Uterus (tissue), 4 donors: Measurements from ENCODE around the gene TUBA1A. TPM values are rescaled to one million over a fixed set of nuclear protein-coding genes. Genes with fewer than 3 reads are reported as not detected.
A peak's percentile ranks its signal among the peaks of the same experiment; 100 is the strongest.

Experiments used
- DNase-seq, 2 donors: peaks; one replicate each; pipeline ENCODE4 v3.0.0-alpha.2; 2019 to 2020
- H3K27ac ChIP-seq, 2 donors: fragments of 200-600 bp; sonication (generic); 1 replicate in 1 of 2; 2 replicates in 1 of 2; pipeline ENCODE4 v1.5.1; 2016 to 2018
- H3K27me3 ChIP-seq, 2 donors: fragments of 200-600 bp; sonication (generic); one replicate each; pipeline ENCODE4 v1.5.1; 2018 to 2019; ENCODE audit warnings: control low read depth in 1 of 2
- H3K36me3 ChIP-seq, 2 donors: fragments of 200-600 bp; sonication (generic); one replicate each; pipeline ENCODE4 v1.5.1; 2019; ENCODE audit warnings: control low read depth in 1 of 2
- H3K4me1 ChIP-seq, 2 donors: fragments of 200-600 bp; sonication (generic); one replicate each; pipeline ENCODE4 v1.5.1; 2018 to 2019; ENCODE audit warnings: control low read depth in 1 of 2
- H3K4me3 ChIP-seq, 2 donors: fragments of 200-600 bp; sonication (generic); 1 replicate in 1 of 2; 2 replicates in 1 of 2; pipeline ENCODE4 v1.5.1; 2018 to 2019; ENCODE audit warnings: mild to moderate bottlenecking in 1 of 2
- H3K9me3 ChIP-seq, 2 donors: fragments of 200-600 bp; sonication (generic); one replicate each; pipeline ENCODE4 v1.5.1; 2019; ENCODE audit warnings: control low read depth in 1 of 2
- CTCF ChIP-seq, 4 experiments: fragments of 200-600 bp in 2 of 4; fragments of 450-650 bp in 2 of 4; sonication (generic) in 2 of 4; IDR thresholded peaks; one replicate each; pipeline ENCODE4 v1.5.1; 2016 to 2019; ENCODE audit warnings: antibody characterized with exemption in 4 of 4, mild to moderate bottlenecking in 2 of 4, moderate library complexity in 1 of 4
- POLR2A ChIP-seq, 2 donors: fragments of 450-650 bp; IDR thresholded peaks; one replicate each; pipeline ENCODE4 v1.6.1; 2016; ENCODE audit warnings: antibody characterized with exemption in 2 of 2, mild to moderate bottlenecking in 1 of 2, moderate library complexity in 1 of 2
- intact Hi-C: fragments of 100-400 bp; cut with DNase I; formaldehyde crosslinking; loops from one replicate; pipeline ENCODE4 v1.15.1; 2023; ENCODE audit warnings: low total_unique reads
- total RNA-seq, 4 donors: library from RNA; depleted of rRNA in 3 of 4; stranded (reverse); fragments of >200 nt in 3 of 4; gene quantifications; one replicate each; pipeline versions ENCODE4 v1.1.0 to v1.2.4, GENCODE V29; 2014 to 2023
- donor health status: DM: yes; HTN: yes; CAD: no.

The TUBA1A gene
- total RNA-seq, result 100 to 1,000 TPM; 241 to 900 (median 352) TPM

- peak within 1 kb of the TSS; percentile 86 to 100 for H3K4me3 ChIP-seq
- TF ChIP-seq CTCF (IDR thresholded peaks at IDR 0.05) (peak in 1 of 4 experiments; percentile 21), POLR2A (IDR thresholded peaks at IDR 0.05) (peak; percentile 95 to 96)
- no peaks in the 10 kb centered on the region for H3K27me3 ChIP-seq
- no peaks in the 10 kb centered on the region for H3K36me3 ChIP-seq
- intact Hi-C loops, result loop anchor here (10.0 kb wide), 1 partner anchor 46 kb away; no protein-coding TSS in a partner anchor
- no peaks in the 10 kb centered on the region for H3K9me3 ChIP-seq
- H3K27ac ChIP-seq, result peak within 1 kb of the TSS; percentile 99
- H3K4me1 ChIP-seq, result no peaks in the 10 kb centered on the region
- peak; percentile 93 to 99 for DNase-seq
Observed at GRCh38 chr12:49188916-49189367, at the start of gene TUBA1A. Gene TUBA1A, minus strand, starts transcription at chr12:49189080. Its CDS starts 101 bp downstream, at chr12:49188979.

- intact Hi-C loops, result loop anchor here (10.0 kb wide), 2 partner anchors 52 to 102 kb away; partner anchors contain the start of genes TUBA1A and TUBA1B
- Histone ChIP-seq H3K9me3 (no peaks in the 10 kb centered on the region), H3K4me1 (peaks cover 7 to 8% of the 10 kb centered on the region in 2 donors), H3K36me3 (no peaks in the 10 kb centered on the region), H3K4me3 (no peak overlapping the region), H3K27me3 (no peaks in the 10 kb centered on the region), H3K27ac (no peak overlapping the region)
- no peak for TF ChIP-seq CTCF (IDR thresholded peaks at IDR 0.05)
- TF ChIP-seq POLR2A (IDR thresholded peaks at IDR 0.05), result no peak
- no peak for DNase-seq
Observed at GRCh38 chr12:49236423-49236822, 47.5 kb upstream of the TUBA1A start.

GRCh38 chr12:49233842-49234526 lies 45.1 kb upstream of the TUBA1A start:
- H3K4me3 ChIP-seq, result peak overlapping the region in 1 of 2 donors; percentile 49
- peak; percentile 24 to 33 for DNase-seq
- peaks cover 7 to 8% of the 10 kb centered on the region in 2 donors for H3K4me1 ChIP-seq

GRCh38 chr12:49232940-49233841 lies 44.3 kb upstream of the TUBA1A start:
- H3K27ac ChIP-seq, result peak overlapping the region; percentile 87 to 98
- H3K4me3 ChIP-seq, result peak overlapping the region in 1 of 2 donors; percentile 1
- peaks cover 7 to 8% of the 10 kb centered on the region in 2 donors for H3K4me1 ChIP-seq
- no peak for TF ChIP-seq POLR2A (IDR thresholded peaks at IDR 0.05)
- TF ChIP-seq CTCF (IDR thresholded peaks at IDR 0.05), result peak in 1 of 4 experiments; percentile 43
- intact Hi-C loops, result loop anchor here (10.0 kb wide), 2 partner anchors 48 to 98 kb away; partner anchors contain the start of genes TUBA1A and TUBA1B
- no peaks in the 10 kb centered on the region for H3K27me3 ChIP-seq
- H3K36me3 ChIP-seq, result no peaks in the 10 kb centered on the region
- no peaks in the 10 kb centered on the region for H3K9me3 ChIP-seq
- DNase-seq, result peak; percentile 61

More at GRCh38 chr12:49233842-49234526, 45.1 kb upstream of the TUBA1A start:
- no peaks in the 10 kb centered on the region for H3K9me3 ChIP-seq
- intact Hi-C loops, result loop anchor here (10.0 kb wide), 2 partner anchors 49 to 99 kb away; partner anchors contain the start of genes TUBA1A and TUBA1B
- peak overlapping the region; percentile 87 to 98 for H3K27ac ChIP-seq
- TF ChIP-seq POLR2A (IDR thresholded peaks at IDR 0.05) (no peak), CTCF (IDR thresholded peaks at IDR 0.05) (no peak)
- no peaks in the 10 kb centered on the region for H3K27me3 ChIP-seq
- H3K36me3 ChIP-seq, result no peaks in the 10 kb centered on the region
